Measurements from ENCODE around the gene EREG.

The EREG gene

DNA sequence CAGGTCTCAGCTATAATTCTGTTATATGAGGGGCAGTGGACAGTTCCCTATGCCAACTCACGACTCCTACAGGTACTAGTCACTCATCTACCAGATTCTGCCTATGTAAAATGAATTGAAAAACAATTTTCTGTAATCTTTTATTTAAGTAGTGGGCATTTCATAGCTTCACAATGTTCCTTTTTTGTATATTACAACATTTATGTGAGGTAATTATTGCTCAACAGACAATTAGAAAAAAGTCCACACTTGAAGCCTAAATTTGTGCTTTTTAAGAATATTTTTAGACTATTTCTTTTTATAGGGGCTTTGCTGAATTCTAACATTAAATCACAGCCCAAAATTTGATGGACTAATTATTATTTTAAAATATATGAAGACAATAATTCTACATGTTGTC lies 20.4 kb downstream of the EREG start:
- no peak overlapping the region for H3K4me3 ChIP-seq (replicated peaks; ENCODE audit: low read depth, low read length)
- TF ChIP-seq, protein P1, sequence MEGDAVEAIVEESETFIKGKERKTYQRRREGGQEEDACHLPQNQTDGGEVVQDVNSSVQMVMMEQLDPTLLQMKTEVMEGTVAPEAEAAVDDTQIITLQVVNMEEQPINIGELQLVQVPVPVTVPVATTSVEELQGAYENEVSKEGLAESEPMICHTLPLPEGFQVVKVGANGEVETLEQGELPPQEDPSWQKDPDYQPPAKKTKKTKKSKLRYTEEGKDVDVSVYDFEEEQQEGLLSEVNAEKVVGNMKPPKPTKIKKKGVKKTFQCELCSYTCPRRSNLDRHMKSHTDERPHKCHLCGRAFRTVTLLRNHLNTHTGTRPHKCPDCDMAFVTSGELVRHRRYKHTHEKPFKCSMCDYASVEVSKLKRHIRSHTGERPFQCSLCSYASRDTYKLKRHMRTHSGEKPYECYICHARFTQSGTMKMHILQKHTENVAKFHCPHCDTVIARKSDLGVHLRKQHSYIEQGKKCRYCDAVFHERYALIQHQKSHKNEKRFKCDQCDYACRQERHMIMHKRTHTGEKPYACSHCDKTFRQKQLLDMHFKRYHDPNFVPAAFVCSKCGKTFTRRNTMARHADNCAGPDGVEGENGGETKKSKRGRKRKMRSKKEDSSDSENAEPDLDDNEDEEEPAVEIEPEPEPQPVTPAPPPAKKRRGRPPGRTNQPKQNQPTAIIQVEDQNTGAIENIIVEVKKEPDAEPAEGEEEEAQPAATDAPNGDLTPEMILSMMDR (IDR thresholded peaks at IDR 0.05; ENCODE audit: low read length, missing control alignments): no peak
- DNase-seq (ENCODE audit: low read depth): no peak

DNA sequence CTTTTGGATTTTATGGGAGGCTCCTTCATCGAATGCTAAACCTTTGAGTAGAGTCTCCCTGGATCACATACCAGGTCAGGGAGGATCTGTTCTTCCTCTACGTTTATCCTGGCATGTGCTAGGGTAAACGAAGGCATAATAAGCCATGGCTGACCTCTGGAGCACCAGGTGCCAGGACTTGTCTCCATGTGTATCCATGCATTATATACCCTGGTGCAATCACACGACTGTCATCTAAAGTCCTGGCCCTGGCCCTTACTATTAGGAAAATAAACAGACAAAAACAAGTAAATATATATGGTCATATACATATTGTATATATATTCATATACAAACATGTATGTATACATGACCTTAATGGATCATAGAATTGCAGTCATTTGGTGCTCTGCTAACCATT lies 21.2 kb downstream of the EREG start:
- TF ChIP-seq, protein P1 (IDR thresholded peaks at IDR 0.05; ENCODE audit: low read length, missing control alignments): no peak
- H3K4me3 ChIP-seq (replicated peaks; ENCODE audit: low read depth, low read length): no peak overlapping the region
- no peak for DNase-seq (ENCODE audit: low read depth)

DNA sequence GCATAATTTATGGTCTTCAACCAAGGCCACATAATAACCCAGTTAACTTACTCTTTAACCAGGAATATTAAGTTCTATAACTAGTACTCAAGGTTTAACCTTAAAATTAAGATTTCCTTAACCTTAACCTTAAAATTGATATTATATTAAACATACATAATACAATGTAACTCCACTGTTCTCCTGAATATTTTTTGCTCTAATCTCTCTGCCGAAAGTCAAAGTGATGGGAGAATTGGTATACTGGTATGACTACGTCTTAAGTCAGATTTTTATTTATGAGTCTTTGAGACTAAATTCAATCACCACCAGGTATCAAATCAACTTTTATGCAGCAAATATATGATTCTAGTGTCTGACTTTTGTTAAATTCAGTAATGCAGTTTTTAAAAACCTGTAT lies 22.8 kb downstream of the EREG start:
- DNase-seq (ENCODE audit: low read depth): no peak

DNA sequence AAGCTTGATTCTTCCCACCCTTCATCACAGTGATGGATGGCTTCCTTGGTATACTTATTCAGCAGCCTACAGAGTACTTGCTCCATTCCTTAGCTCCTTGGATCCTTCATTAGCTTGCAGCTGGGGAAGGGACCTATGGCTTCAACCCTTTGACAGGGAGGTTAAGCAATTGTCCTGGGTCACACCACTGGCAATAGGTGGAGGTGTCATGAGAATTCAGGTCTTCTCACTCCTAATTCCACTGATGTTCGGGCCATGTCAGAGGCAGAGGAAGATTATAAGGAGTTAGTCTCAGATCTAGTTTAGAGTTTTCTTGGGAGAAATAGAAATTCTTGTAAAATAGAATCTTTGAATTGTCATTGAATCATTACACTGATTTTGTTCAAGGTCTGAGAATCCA lies 24.5 kb downstream of the EREG start:
- H3K4me3 ChIP-seq (replicated peaks; ENCODE audit: low read depth, low read length): no peak overlapping the region
- TF ChIP-seq, protein P1 (IDR thresholded peaks at IDR 0.05; ENCODE audit: low read length, missing control alignments): no peak
- no peak for DNase-seq (ENCODE audit: low read depth)

More for the DNA sequence above, 22.8 kb downstream of the EREG start:
- no peak overlapping the region for H3K4me3 ChIP-seq (replicated peaks; ENCODE audit: low read depth, low read length)
- TF ChIP-seq, protein P1 (IDR thresholded peaks at IDR 0.05; ENCODE audit: low read length, missing control alignments): no peak

DNA sequence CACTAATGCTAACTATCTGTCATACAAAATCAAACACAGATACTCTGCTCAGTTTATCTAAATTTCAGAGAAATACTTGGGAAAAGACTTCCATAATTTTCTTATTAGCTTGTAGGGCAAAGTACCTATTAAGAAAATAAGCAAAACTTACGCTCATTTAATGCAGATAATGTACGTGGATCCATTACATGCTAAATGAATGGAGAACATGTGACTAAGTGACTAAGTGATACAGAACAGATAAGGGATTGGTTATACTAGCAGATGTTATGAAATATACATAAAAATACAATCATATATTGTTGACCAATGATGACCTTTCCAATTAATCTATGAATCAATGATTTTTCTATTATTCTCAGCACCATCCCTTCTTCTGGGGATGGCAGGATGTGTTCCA lies 25.7 kb downstream of the EREG start:
- no peak for DNase-seq (ENCODE audit: low read depth)
- TF ChIP-seq, protein P1 (IDR thresholded peaks at IDR 0.05; ENCODE audit: low read length, missing control alignments): no peak

DNA sequence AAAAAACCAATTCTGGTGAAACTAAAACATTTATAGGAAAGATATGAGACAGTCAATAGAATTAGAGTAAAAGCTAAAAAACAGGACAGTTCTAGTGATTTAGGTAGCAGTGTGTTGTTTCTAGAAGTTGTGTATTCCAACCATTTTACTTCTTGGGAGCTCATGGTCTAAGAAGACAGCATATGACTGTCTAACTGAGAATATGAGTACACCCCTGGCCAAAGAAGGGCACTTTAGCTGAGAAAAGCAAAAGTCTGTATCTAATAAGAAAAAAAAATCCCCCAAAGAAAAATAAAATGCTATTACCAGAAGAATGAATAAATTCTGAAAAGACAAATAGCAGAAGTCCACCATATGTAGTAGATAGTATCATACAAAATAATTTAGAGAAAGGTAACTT lies 26.4 kb downstream of the EREG start:
- TF ChIP-seq, protein P1 (IDR thresholded peaks at IDR 0.05; ENCODE audit: low read length, missing control alignments): no peak
- no peak for DNase-seq (ENCODE audit: low read depth)
- H3K4me3 ChIP-seq (replicated peaks; ENCODE audit: low read depth, low read length): no peak overlapping the region

More for the DNA sequence above, 25.7 kb downstream of the EREG start:
- no peak overlapping the region for H3K4me3 ChIP-seq (replicated peaks; ENCODE audit: low read depth, low read length)

- no peak overlapping the region for H3K4me3 ChIP-seq (replicated peaks; ENCODE audit: low read depth, low read length)
- TF ChIP-seq, protein P1 (IDR thresholded peaks at IDR 0.05; ENCODE audit: low read length, missing control alignments): no peak
- DNase-seq (ENCODE audit: low read depth): no peak
Measured at GRCh38 chr4:74391890-74392475, 27.0 kb downstream of the EREG start.

All from fibroblast of pulmonary artery (primary cell).